Mucosa of descending colon (tissue), 3 donors: ENCODE data around the gene TRABD2B. TPM values are rescaled to one million over a fixed set of nuclear protein-coding genes. Genes with fewer than 3 reads are reported as not detected.

ENCODE experiments used
- ATAC-seq: fragments of 200-7000 bp; cut with Tn5 transposase; one replicate; pipeline ENCODE4 v1.9.1; 2020; ENCODE audit warnings: mild to moderate bottlenecking, moderate library complexity
- DNase-seq, 3 donors: peaks; one replicate each; pipeline ENCODE4 v3.0.0-alpha.2; 2020
- H3K36me3 ChIP-seq: fragments of 200-600 bp; one replicate; pipeline ENCODE4 v1.8.0; 2021; ENCODE audit warnings: low read depth, mild to moderate bottlenecking
- H3K4me1 ChIP-seq: fragments of 200-600 bp; one replicate; pipeline ENCODE4 v1.8.0; 2021; ENCODE audit warnings: low read depth, mild to moderate bottlenecking
- H3K4me3 ChIP-seq: fragments of 200-600 bp; one replicate; pipeline ENCODE4 v1.8.0; 2021; ENCODE audit warnings: mild to moderate bottlenecking
- H3K9me3 ChIP-seq: fragments of 200-600 bp; one replicate; pipeline ENCODE4 v1.8.0; 2021; ENCODE audit warnings: mild to moderate bottlenecking
- intact Hi-C, 2 donors: fragments of 100-400 bp; cut with DNase I in 1 of 2; cut with micrococcal nuclease in 1 of 2; formaldehyde crosslinking; loops; one replicate each; pipeline versions ENCODE4 v1.11.0 to v1.11.1; 2022; cut with DNase I, micrococcal nuclease
- total RNA-seq, 3 donors: library from RNA; stranded (reverse); fragmentation: NEBNext Ultra II Directional in 2 of 3; extraction: Animal tissue kit (Norgen Biotek cat#: 25700) in 2 of 3; gene quantifications; one replicate each; pipeline versions ENCODE4 v1.2.1 to v1.2.4, GENCODE V29; 2021 to 2023
- TF ChIP-seq, protein P1 (sequence below): fragments of 200-600 bp; IDR thresholded peaks from one replicate; pipeline ENCODE4 v1.8.0; 2022; ENCODE audit warnings: antibody characterized with exemption, mild to moderate bottlenecking
- donor health status: DM: no; HTN: no; CAD: no; lungs with moderate emphysema.
- donor health status: DM: no; HTN: no; CAD: no.
- donor health status: DM: no; HTN: yes; CAD: no.

The TRABD2B gene
- total RNA-seq, 3 donors from 2014 or later: 0.35 to 2.0 (median 2.0) TPM

DNA sequence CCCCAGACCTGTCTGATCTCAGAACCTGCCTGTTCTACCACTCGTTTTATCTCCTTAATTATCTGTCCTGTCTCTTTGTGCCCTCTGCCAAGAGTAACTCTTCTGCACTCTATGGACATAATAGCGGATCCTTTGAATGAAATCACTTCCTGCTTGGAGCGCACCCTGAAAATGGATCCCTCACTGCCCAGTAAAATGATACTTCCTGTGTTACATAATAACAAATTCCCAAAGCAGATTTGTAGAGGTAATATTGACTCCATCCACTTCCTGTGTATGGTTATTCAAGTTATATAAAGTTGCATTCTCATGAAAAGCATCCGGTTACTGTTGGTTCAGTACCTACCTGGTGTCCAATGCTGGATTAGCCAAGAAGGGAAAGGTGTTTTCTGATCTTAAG is 246.0 kb downstream of the TRABD2B start:
- H3K9me3 ChIP-seq: no peaks in the 10 kb centered on the region
- H3K36me3 ChIP-seq: no peaks in the 10 kb centered on the region
- peaks cover 8% of the 10 kb centered on the region for H3K4me1 ChIP-seq
- DNase-seq (no peak), ATAC-seq (peak; percentile 62)
- H3K4me3 ChIP-seq: no peak overlapping the region
- TF ChIP-seq, protein P1, sequence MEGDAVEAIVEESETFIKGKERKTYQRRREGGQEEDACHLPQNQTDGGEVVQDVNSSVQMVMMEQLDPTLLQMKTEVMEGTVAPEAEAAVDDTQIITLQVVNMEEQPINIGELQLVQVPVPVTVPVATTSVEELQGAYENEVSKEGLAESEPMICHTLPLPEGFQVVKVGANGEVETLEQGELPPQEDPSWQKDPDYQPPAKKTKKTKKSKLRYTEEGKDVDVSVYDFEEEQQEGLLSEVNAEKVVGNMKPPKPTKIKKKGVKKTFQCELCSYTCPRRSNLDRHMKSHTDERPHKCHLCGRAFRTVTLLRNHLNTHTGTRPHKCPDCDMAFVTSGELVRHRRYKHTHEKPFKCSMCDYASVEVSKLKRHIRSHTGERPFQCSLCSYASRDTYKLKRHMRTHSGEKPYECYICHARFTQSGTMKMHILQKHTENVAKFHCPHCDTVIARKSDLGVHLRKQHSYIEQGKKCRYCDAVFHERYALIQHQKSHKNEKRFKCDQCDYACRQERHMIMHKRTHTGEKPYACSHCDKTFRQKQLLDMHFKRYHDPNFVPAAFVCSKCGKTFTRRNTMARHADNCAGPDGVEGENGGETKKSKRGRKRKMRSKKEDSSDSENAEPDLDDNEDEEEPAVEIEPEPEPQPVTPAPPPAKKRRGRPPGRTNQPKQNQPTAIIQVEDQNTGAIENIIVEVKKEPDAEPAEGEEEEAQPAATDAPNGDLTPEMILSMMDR: no peak
- intact Hi-C loops: no loop called here

DNA sequence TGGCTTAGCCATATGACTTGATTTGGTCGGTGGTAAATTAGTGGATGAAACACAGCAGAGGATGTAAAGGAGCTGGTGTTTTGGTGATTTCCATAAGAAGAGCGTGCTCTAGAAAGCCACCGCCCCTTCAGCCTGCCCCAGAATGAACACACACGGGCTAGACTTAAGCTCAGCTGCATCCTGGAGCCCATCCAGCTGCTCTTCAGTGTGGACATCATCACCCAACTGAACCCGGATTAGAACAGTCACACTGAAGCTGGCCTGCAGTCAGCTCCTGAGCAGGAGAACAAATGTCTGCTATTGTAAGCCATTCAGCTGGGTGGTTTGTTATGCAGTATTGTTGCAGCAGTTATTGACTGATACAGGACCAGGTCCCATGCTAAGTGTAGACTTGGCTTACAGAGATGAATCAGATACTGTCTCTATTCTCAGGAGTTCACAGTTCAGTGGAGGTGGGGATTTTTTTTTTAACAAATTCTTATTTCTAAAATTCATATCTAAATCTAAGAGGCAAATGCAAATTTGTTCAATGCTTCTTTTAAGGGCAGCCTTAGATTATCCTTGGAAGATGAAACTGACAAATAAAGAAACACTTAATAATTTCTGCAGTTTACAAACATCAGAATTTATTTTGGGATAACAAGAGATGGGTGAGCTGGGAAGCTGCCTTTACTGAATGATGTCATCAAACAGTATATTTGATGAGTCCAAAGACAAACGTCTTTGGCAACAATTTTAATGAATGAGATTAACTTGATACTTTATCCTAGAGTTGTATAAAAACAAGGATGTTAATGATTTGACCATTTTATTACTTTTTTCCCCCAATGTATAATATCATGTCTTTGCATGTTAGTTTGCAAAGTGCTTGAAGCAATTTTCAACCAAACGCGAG is 251.2 kb downstream of the TRABD2B start:
- TF ChIP-seq, protein P1: no peak
- DNase-seq (no peak), ATAC-seq (no peak)
- Histone ChIP-seq H3K4me3 (no peak overlapping the region), H3K4me1 (no peaks in the 10 kb centered on the region), H3K9me3 (no peaks in the 10 kb centered on the region), H3K36me3 (no peaks in the 10 kb centered on the region)
- intact Hi-C loops: no loop called here

GRCh38 chr1:47742890-47743760 is 254.1 kb downstream of the TRABD2B start:
- H3K9me3 ChIP-seq: no peaks in the 10 kb centered on the region
- intact Hi-C loops: no loop called here
- no peak overlapping the region for H3K4me3 ChIP-seq
- H3K36me3 ChIP-seq: no peaks in the 10 kb centered on the region
- no peaks in the 10 kb centered on the region for H3K4me1 ChIP-seq
- ATAC-seq (no peak), DNase-seq (no peak)
- TF ChIP-seq, protein P1: no peak

DNA sequence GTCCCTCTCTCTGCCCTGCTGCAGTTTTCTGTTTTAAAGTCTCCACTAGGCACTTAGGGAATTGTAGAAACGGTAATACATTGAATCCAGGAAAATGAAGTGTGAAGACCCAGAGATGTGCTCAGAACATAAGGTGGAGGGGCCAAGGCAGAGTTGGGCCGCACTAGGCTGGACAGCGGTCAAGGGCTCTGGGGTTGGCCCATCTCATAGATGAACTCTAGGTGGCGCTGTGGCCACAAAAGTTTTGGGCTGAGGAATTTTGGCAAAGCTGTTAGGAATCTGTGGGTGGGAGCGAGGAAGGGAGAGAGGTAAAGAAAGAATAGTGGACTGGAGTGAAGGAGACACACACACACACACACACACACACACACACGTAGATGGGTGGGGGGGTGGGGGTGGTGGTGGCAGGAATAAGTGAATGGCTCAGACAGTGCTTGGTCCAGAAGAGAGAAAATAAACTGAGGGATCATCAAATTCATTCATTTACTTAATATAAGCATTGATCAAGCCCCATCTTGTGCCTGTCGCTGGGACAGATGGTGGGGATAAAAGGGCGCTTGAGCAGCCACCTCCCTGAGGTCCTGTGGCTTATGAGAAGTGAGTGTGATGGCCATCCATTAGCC is 258.5 kb downstream of the TRABD2B start:
- intact Hi-C loops: loop anchor here in 1 of 2 donors (10.0 kb wide), 1 partner anchor 326 kb away; no protein-coding TSS in a partner anchor
- peak; percentile 75 for ATAC-seq

DNA sequence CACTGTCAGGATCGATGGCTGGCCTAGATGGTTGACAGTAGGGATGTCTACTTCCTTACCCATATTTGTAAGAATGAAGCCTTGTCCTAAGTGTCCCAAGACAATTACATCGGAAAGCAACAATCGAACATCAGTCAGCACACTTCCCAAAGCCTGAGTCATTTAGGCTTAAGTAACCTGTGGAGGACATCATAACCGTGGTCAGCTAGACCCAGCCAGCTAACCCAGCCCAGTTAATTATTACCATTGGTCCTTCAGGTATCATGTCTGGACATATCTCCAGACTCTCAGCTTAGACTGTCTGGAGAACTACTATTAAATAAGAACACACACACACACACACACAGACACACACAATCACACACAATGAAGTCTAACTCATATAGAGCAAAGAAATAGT is 264.7 kb downstream of the TRABD2B start:
- no peak for DNase-seq
- no peaks in the 10 kb centered on the region for H3K4me1 ChIP-seq
- no peaks in the 10 kb centered on the region for H3K9me3 ChIP-seq
- intact Hi-C loops: loop anchor here in 1 of 2 donors (10.0 kb wide), 1 partner anchor 332 kb away; no protein-coding TSS in a partner anchor
- no peak overlapping the region for H3K4me3 ChIP-seq
- H3K36me3 ChIP-seq: no peaks in the 10 kb centered on the region
- TF ChIP-seq, protein P1: no peak
- no peak for ATAC-seq

More for the DNA sequence above, 258.5 kb downstream of the TRABD2B start:
- H3K4me3 ChIP-seq: no peak overlapping the region
- TF ChIP-seq, protein P1: peak; percentile 56
- H3K4me1 ChIP-seq: no peaks in the 10 kb centered on the region
- no peaks in the 10 kb centered on the region for H3K9me3 ChIP-seq
- no peaks in the 10 kb centered on the region for H3K36me3 ChIP-seq
- peak in 2 of 3 donors; percentile 74 to 75 for DNase-seq
